ENCODE data around the gene ADH1C.

The ADH1C gene

DNA sequence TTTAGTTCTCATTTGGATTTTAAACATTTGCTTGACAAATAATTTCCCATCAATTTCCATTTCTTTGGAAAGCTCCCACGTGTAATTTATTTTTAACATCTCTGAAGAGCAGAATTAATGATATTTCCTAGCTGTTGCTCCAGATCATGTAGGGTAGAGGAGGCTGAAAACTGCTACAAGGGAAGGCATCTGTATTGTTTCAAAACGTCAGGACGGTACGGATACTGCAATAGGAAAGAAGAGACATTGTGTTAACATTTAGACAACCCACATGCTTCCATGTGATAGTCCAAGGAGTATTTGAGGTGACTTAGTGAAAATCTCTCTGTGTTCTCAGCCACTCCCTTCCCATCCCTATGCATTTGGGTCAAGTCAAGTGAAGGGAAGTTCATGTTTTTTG lies 16.0 kb downstream of the ADH1C start:
- TF ChIP-seq, protein P1, sequence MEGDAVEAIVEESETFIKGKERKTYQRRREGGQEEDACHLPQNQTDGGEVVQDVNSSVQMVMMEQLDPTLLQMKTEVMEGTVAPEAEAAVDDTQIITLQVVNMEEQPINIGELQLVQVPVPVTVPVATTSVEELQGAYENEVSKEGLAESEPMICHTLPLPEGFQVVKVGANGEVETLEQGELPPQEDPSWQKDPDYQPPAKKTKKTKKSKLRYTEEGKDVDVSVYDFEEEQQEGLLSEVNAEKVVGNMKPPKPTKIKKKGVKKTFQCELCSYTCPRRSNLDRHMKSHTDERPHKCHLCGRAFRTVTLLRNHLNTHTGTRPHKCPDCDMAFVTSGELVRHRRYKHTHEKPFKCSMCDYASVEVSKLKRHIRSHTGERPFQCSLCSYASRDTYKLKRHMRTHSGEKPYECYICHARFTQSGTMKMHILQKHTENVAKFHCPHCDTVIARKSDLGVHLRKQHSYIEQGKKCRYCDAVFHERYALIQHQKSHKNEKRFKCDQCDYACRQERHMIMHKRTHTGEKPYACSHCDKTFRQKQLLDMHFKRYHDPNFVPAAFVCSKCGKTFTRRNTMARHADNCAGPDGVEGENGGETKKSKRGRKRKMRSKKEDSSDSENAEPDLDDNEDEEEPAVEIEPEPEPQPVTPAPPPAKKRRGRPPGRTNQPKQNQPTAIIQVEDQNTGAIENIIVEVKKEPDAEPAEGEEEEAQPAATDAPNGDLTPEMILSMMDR (IDR thresholded peaks at IDR 0.05; ENCODE audit: low read depth, low read length, missing control alignments), result no peak
- no peak overlapping the region for H3K4me3 ChIP-seq (ENCODE audit: low read depth, low read length)

GRCh38 chr4:99334880-99335279 lies 17.7 kb downstream of the ADH1C start:
- H3K4me3 ChIP-seq (ENCODE audit: low read depth, low read length), result no peak overlapping the region
- no peak for DNase-seq (ENCODE audit: low read depth)
- TF ChIP-seq, protein P1 (IDR thresholded peaks at IDR 0.05; ENCODE audit: low read depth, low read length, missing control alignments), result no peak

More for the DNA sequence above, 16.0 kb downstream of the ADH1C start:
- no peak for DNase-seq (ENCODE audit: low read depth)

DNA sequence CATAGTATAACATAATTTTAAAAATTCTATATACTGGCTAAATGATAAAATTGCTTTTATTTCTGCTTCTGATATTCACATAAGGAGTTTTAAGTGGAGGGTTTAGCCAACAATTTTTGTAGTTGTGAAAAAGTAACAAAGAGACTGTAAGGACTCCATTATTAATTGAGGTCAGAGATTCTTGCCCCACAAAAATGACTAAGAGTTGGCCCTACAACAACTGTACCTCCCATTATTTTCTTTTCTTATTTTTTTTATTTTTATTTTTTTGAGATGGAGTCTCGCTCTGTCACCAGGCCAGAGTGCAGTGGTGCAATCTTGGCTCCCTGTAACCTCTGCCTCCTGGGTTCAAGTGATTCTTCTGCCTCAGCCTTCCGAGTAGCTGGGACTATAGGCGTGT lies 21.9 kb downstream of the ADH1C start:
- DNase-seq (ENCODE audit: low read depth), result no peak
- H3K4me3 ChIP-seq (ENCODE audit: low read depth, low read length), result no peak overlapping the region
- TF ChIP-seq, protein P1 (IDR thresholded peaks at IDR 0.05; ENCODE audit: low read depth, low read length, missing control alignments), result no peak

DNA sequence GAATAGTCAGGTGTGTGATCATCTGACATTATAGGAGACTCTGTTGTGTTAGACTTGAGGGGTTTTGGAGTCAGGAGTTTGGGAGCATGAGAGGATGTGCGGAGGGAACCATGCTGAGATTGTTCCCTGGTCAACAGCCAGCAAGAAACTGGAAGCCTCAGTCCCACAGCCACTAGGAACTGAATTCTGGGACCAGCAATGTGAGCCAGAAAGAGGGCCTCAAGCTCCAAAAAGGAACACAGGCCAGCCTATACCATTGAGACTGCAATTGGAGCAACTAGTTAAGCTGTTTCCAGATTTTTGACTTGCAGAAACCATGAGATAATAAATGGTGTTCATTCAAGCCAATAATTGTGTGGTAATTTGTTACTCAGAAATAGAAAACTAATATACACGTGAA lies 22.7 kb downstream of the ADH1C start:
- H3K4me3 ChIP-seq (ENCODE audit: low read depth, low read length), result no peak overlapping the region
- DNase-seq (ENCODE audit: low read depth), result no peak
- TF ChIP-seq, protein P1 (IDR thresholded peaks at IDR 0.05; ENCODE audit: low read depth, low read length, missing control alignments), result no peak

DNA sequence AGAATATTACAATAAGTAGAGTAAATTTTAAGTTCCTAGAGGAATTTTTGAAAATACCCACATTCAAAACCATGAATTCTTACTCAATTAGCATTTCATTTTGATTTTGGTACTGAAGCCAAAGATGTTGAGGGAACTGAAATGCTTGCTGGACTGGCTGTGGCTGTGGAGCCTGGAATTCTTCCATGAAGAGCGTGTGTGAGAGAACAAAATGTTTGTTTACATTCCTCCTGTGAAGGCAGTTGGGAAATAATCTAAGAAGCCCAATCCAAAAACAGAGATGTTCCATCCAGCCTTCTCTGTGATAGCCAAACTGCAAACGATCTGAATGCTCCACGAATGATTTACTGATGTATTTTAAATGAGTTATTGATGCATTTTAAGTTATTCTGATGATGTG lies 27.6 kb downstream of the ADH1C start:
- TF ChIP-seq, protein P1 (IDR thresholded peaks at IDR 0.05; ENCODE audit: low read depth, low read length, missing control alignments), result no peak
- DNase-seq (ENCODE audit: low read depth), result no peak
- no peak overlapping the region for H3K4me3 ChIP-seq (ENCODE audit: low read depth, low read length)

- TF ChIP-seq, protein P1 (IDR thresholded peaks at IDR 0.05; ENCODE audit: low read depth, low read length, missing control alignments), result no peak
- no peak overlapping the region for H3K4me3 ChIP-seq (ENCODE audit: low read depth, low read length)
- DNase-seq (ENCODE audit: low read depth), result no peak
Measured at GRCh38 chr4:99324361-99324760, 28.2 kb downstream of the ADH1C start.

DNA sequence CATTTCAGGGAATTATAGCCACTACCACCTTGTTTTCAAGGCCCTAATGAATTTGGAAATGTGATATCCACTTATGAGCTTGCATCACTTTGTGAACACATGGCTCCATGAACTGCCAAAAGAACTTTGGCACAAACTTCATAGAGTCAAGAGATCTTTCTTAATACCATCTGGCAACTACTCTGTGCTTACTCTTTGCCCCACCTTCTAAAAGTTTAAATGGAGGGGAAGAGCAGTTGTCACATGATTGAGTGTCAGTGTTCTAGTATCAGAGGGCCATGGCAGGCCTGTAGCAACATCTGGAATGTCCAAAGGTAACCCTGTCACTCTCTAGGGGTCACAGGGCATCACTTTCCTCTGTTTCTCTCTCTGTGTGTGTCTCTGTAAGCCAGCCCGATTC lies 28.8 kb downstream of the ADH1C start:
- TF ChIP-seq, protein P1 (IDR thresholded peaks at IDR 0.05; ENCODE audit: low read depth, low read length, missing control alignments), result no peak
- DNase-seq (ENCODE audit: low read depth), result no peak
- H3K4me3 ChIP-seq (ENCODE audit: low read depth, low read length), result no peak overlapping the region
